ENCODE data around the gene OTOL1.
"Not testable (repeated sequence)": the region's sequence is repeated elsewhere in the genome, so short reads cannot be mapped to it uniquely, and the experiment has no call there.

Gene OTOL1

GRCh38 chr3:161484226-161484625 lies 12.4 kb upstream of the OTOL1 start:
- no peak for DNase-seq (ENCODE audit: insufficient read length, low spot score)

GRCh38 chr3:161488284-161488683 lies 8.3 kb upstream of the OTOL1 start:
- peak; percentile 86 for FAIRE-seq
- not testable (repeated sequence) for DNase-seq (ENCODE audit: insufficient read length, low spot score)

More at GRCh38 chr3:161484226-161484625, 12.4 kb upstream of the OTOL1 start:
- TF ChIP-seq POLR2A (IDR thresholded peaks at IDR 0.05; ENCODE audit: low read depth, low read length) (no peak), SPI1 (IDR thresholded peaks at IDR 0.05; ENCODE audit: low read depth, low read length) (no peak)
- FAIRE-seq, result no peak

- TF ChIP-seq POU2F2 (IDR thresholded peaks at IDR 0.05; ENCODE audit: low read depth, low read length), result no peak
- peak; percentile 10; the same call in 1 of the 2 replicates for TF ChIP-seq SPI1 (IDR thresholded peaks at IDR 0.05; ENCODE audit: low read depth, low read length)
- DNase-seq (ENCODE audit: insufficient read length, low spot score) (no peak), FAIRE-seq (no peak)
Observed at GRCh38 chr3:161489395-161489794, 7.2 kb upstream of the OTOL1 start.

GRCh38 chr3:161490845-161491244 lies 5.8 kb upstream of the OTOL1 start:
- FAIRE-seq, result peak; percentile 92
- not testable (repeated sequence) for DNase-seq (ENCODE audit: insufficient read length, low spot score)

- TF ChIP-seq PAX5 (IDR thresholded peaks at IDR 0.05; ENCODE audit: insufficient read depth, low read length, severe bottlenecking) (no peak), SPI1 (IDR thresholded peaks at IDR 0.05; ENCODE audit: low read depth, low read length) (no peak), POLR2AphosphoS5 (IDR thresholded peaks at IDR 0.05; ENCODE audit: low read depth, low read length) (no peak)
- no peak for DNase-seq (ENCODE audit: insufficient read length, low spot score)
- no peak for FAIRE-seq
Observed at GRCh38 chr3:161498259-161498921, 1.8 kb downstream of the OTOL1 start.

GRCh38 chr3:161500068-161500796 lies 3.6 kb downstream of the OTOL1 start:
- FAIRE-seq (no peak), DNase-seq (ENCODE audit: insufficient read length, low spot score) (no peak)
- no peak for TF ChIP-seq POU2F2 (IDR thresholded peaks at IDR 0.05; ENCODE audit: low read depth, low read length)
- no peak for TF ChIP-seq SPI1 (IDR thresholded peaks at IDR 0.05; ENCODE audit: low read depth, low read length)
- TF ChIP-seq POLR2AphosphoS5 (IDR thresholded peaks at IDR 0.05; ENCODE audit: low read depth, low read length), result no peak
- TF ChIP-seq TAF1 (IDR thresholded peaks at IDR 0.05; ENCODE audit: low read depth, low read length), result no peak
- TF ChIP-seq PAX5 (IDR thresholded peaks at IDR 0.05; ENCODE audit: insufficient read depth, low read length, severe bottlenecking), result no peak
- no peak for TF ChIP-seq POLR2A (IDR thresholded peaks at IDR 0.05; ENCODE audit: low read depth, low read length)

- no peak for FAIRE-seq
- TF ChIP-seq POLR2A (IDR thresholded peaks at IDR 0.05; ENCODE audit: low read depth, low read length) (no peak), SPI1 (IDR thresholded peaks at IDR 0.05; ENCODE audit: low read depth, low read length) (no peak), POLR2AphosphoS5 (IDR thresholded peaks at IDR 0.05; ENCODE audit: low read depth, low read length) (no peak), POU2F2 (IDR thresholded peaks at IDR 0.05; ENCODE audit: low read depth, low read length) (no peak), PAX5 (IDR thresholded peaks at IDR 0.05; ENCODE audit: insufficient read depth, low read length, severe bottlenecking) (no peak), TAF1 (IDR thresholded peaks at IDR 0.05; ENCODE audit: low read depth, low read length) (no peak)
Observed at GRCh38 chr3:161503271-161503670, 6.7 kb downstream of the OTOL1 start.

GRCh38 chr3:161508852-161509477 lies 12.4 kb downstream of the OTOL1 start:
- DNase-seq (ENCODE audit: insufficient read length, low spot score), result no peak
- TF ChIP-seq POLR2AphosphoS5 (IDR thresholded peaks at IDR 0.05; ENCODE audit: low read depth, low read length), result no peak
- TF ChIP-seq TAF1 (IDR thresholded peaks at IDR 0.05; ENCODE audit: low read depth, low read length), result no peak
- TF ChIP-seq POLR2A (IDR thresholded peaks at IDR 0.05; ENCODE audit: low read depth, low read length), result no peak
- TF ChIP-seq SPI1 (IDR thresholded peaks at IDR 0.05; ENCODE audit: low read depth, low read length), result no peak
- no peak for TF ChIP-seq POU2F2 (IDR thresholded peaks at IDR 0.05; ENCODE audit: low read depth, low read length)
- TF ChIP-seq PAX5 (IDR thresholded peaks at IDR 0.05; ENCODE audit: insufficient read depth, low read length, severe bottlenecking), result no peak
- FAIRE-seq, result no peak

More at GRCh38 chr3:161503271-161503670, 6.7 kb downstream of the OTOL1 start:
- DNase-seq (ENCODE audit: insufficient read length, low spot score), result no peak

GRCh38 chr3:161510510-161511260 lies 14.1 kb downstream of the OTOL1 start:
- no peak for TF ChIP-seq SPI1 (IDR thresholded peaks at IDR 0.05; ENCODE audit: low read depth, low read length)
- no peak for TF ChIP-seq POLR2AphosphoS5 (IDR thresholded peaks at IDR 0.05; ENCODE audit: low read depth, low read length)
- TF ChIP-seq PAX5 (IDR thresholded peaks at IDR 0.05; ENCODE audit: insufficient read depth, low read length, severe bottlenecking), result no peak
- TF ChIP-seq TAF1 (IDR thresholded peaks at IDR 0.05; ENCODE audit: low read depth, low read length), result no peak
- TF ChIP-seq POU2F2 (IDR thresholded peaks at IDR 0.05; ENCODE audit: low read depth, low read length), result no peak
- TF ChIP-seq POLR2A (IDR thresholded peaks at IDR 0.05; ENCODE audit: low read depth, low read length), result no peak
- no peak for DNase-seq (ENCODE audit: insufficient read length, low spot score)
- FAIRE-seq, result no peak

GRCh38 chr3:161523916-161524315 lies 27.3 kb downstream of the OTOL1 start:
- no peak for TF ChIP-seq POU2F2 (IDR thresholded peaks at IDR 0.05; ENCODE audit: low read depth, low read length)
- TF ChIP-seq PAX5 (IDR thresholded peaks at IDR 0.05; ENCODE audit: insufficient read depth, low read length, severe bottlenecking), result no peak
- no peak for TF ChIP-seq TAF1 (IDR thresholded peaks at IDR 0.05; ENCODE audit: low read depth, low read length)
- TF ChIP-seq POLR2AphosphoS5 (IDR thresholded peaks at IDR 0.05; ENCODE audit: low read depth, low read length), result no peak
- TF ChIP-seq POLR2A (IDR thresholded peaks at IDR 0.05; ENCODE audit: low read depth, low read length), result no peak
- TF ChIP-seq SPI1 (IDR thresholded peaks at IDR 0.05; ENCODE audit: low read depth, low read length), result no peak
- no peak for DNase-seq (ENCODE audit: insufficient read length, low spot score)
- FAIRE-seq, result no peak
